Right lobe of liver (tissue), 6 donors: Measurements from ENCODE around the gene EPB41L3. TPM values are rescaled to one million over a fixed set of nuclear protein-coding genes. Genes with fewer than 3 reads are reported as not detected.

Source experiments
- ATAC-seq, 4 donors: fragments of 200-7000 bp; cut with Tn5 transposase; one replicate each; pipeline ENCODE4 v1.9.1; 2020; ENCODE audit warnings: mild to moderate bottlenecking in 4 of 4, moderate library complexity in 4 of 4
- DNase-seq, 3 donors: peaks; one replicate each; pipeline ENCODE4 v3.0.0-alpha.2; 2020
- H3K27ac ChIP-seq, 3 donors: fragments of 200-600 bp; one replicate each; pipeline ENCODE4 v1.8.0; 2022
- H3K27me3 ChIP-seq, 2 donors: fragments of 200-600 bp; one replicate each; pipeline ENCODE4 v1.8.0; 2022
- H3K36me3 ChIP-seq, 4 donors: fragments of 200-600 bp; sonication (generic) in 1 of 4; one replicate each; pipeline versions ENCODE4 v1.5.1 to v1.8.0; 2017 to 2022; ENCODE audit warnings: control low read depth in 1 of 4
- H3K4me1 ChIP-seq, 4 donors: fragments of 200-600 bp; sonication (generic) in 1 of 4; one replicate each; pipeline versions ENCODE4 v1.5.1 to v1.8.0; 2017 to 2022; ENCODE audit warnings: control low read depth in 1 of 4
- H3K4me3 ChIP-seq, 3 donors: fragments of 200-600 bp; one replicate each; pipeline ENCODE4 v1.8.0; 2022
- H3K9me3 ChIP-seq, 4 donors: fragments of 200-600 bp; sonication (generic) in 1 of 4; one replicate each; pipeline versions ENCODE4 v1.5.1 to v1.8.0; 2017 to 2022; ENCODE audit warnings: control low read depth in 1 of 4
- CTCF ChIP-seq, 4 donors: fragments of 200-600 bp in 3 of 4; fragments of 450-650 bp in 1 of 4; IDR thresholded peaks; one replicate each; pipeline versions ENCODE4 v1.5.1 to v1.8.0; 2016 to 2022; ENCODE audit warnings: antibody characterized with exemption in 4 of 4, mild to moderate bottlenecking in 2 of 4
- POLR2A ChIP-seq: fragments of 450-650 bp; IDR thresholded peaks from one replicate; pipeline ENCODE4 v1.6.1; 2017; ENCODE audit warnings: antibody characterized with exemption, mild to moderate bottlenecking
- WGBS: methylation state at CpG from one replicate; pipeline ENCODE4 v1.1.6; 2018; ENCODE audit warnings: low coverage, low lambda C conversion rate; ENCODE audit not compliant: insufficient coverage; ENCODE audit errors: missing lambda C conversion rate; 5-methylcytosine and 5-hydroxymethylcytosine counted together
- intact Hi-C, 2 donors: fragments of 100-400 bp; cut with DNase I; formaldehyde crosslinking; loops; one replicate each; pipeline versions ENCODE4 v1.11.2 to v1.14.1; 2022
- total RNA-seq, 6 experiments: library from RNA; depleted of rRNA in 2 of 6; stranded (reverse); fragments of >200 nt in 2 of 6; fragmentation: NEBNext Ultra II Directional in 3 of 6; extraction: Animal tissue kit (Norgen Biotek cat#: 25700) in 3 of 6; gene quantifications; one replicate each; pipeline versions ENCODE4 v1.1.0 to v1.2.4, GENCODE V29; 2016 to 2023
- donor health status: DM: no; HTN: yes; CAD: no.
- donor health status: DM: no; HTN: no; CAD: no.
- donor health status: DM: no; HTN: no; CAD: no.
- donor health status: DM: no; HTN: yes; CAD: no.
- donor health status: DM: no; HTN: yes; CAD: no.

Gene EPB41L3
- total RNA-seq, 6 experiments from 2014 or later: 3.3 to 20.3 (median 6.2) TPM

- H3K36me3 ChIP-seq: no peaks in the 10 kb centered on the region
- H3K4me3 ChIP-seq: no peak overlapping the region
- no peaks in the 10 kb centered on the region for H3K9me3 ChIP-seq
- no peak for DNase-seq
- ATAC-seq: no peak
- intact Hi-C loops: no loop called here
- H3K27ac ChIP-seq: no peak overlapping the region
- WGBS: 49% methylated on average over 3 of the region's 4 CpGs
- TF ChIP-seq POLR2A (no peak), CTCF (IDR thresholded peaks at IDR 0.05) (no peak)
- no peaks in the 10 kb centered on the region for H3K4me1 ChIP-seq
- H3K27me3 ChIP-seq: no peaks in the 10 kb centered on the region
Observed at GRCh38 chr18:5462227-5462626, 81.6 kb downstream of the EPB41L3 start.

DNA sequence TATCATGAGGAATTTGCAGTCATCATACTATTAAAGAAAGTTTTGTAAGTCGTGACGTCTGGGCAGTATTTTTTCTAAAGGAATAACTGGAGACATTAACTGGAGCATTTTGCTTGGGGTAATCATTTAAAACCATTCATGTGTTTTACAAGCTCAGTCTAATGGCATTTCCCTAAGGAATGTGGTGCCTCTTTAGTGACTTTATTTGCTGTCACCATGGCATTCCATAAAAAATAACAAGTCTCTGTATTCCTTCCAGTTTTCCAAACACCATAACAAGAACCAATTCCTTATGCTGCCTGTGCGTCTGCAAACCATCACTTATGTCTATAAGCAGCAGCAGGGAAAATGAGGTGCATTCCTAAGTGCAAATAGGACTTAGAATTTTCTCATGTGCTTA is 82.8 kb downstream of the EPB41L3 start:
- intact Hi-C loops: no loop called here
- WGBS: 41% methylated on average over 3 of the region's 3 CpGs
- DNase-seq (no peak), ATAC-seq (no peak)
- Histone ChIP-seq H3K27me3 (no peaks in the 10 kb centered on the region), H3K9me3 (no peaks in the 10 kb centered on the region), H3K36me3 (no peaks in the 10 kb centered on the region), H3K27ac (no peak overlapping the region), H3K4me1 (no peaks in the 10 kb centered on the region), H3K4me3 (no peak overlapping the region)
- TF ChIP-seq CTCF (IDR thresholded peaks at IDR 0.05) (no peak), POLR2A (no peak)

- 65% methylated on average over 6 of the region's 7 CpGs for WGBS
- no peak overlapping the region for H3K27ac ChIP-seq
Observed at GRCh38 chr18:5457462-5457957, 86.3 kb downstream of the EPB41L3 start.

DNA sequence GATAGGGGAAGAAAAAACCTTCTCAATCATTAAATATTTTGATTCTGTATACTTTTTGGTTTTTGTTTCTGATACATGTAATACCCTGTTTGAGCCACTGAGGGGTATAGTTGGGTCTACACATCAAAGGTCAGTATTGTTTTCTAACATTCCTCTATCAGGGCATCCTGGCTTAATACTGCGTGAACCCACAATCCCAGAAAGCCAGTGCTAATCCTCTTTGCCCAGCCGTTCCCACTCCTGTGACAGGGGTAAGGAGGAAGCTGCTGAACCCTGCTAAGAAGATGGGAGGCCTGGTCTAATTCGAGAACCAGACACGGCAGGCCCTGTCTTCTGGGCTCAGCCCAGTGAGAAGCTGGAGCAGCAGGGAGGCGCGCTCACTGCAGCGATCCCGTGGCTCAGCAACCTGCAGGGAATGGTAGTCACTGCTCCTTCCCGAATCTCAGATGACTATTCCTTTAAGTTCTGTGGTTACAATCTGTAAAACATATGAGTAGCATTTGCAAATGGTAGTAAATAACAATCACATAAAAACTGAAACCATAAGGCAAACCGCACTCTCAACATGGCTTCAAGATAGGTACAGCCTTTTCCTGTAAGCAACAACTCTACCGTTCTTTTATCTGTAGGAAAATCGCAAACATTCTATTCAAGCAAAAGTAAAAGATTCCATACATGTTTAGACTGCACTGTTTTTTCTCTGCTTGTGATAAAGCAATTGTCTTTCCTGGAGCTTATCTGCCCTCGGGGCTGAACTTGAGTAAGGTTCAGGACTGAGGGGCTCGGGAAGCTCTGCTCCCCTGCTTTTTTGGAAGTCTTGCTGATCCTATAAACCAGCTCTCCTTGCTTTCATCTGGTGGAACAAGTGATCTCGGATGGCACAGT is 87.0 kb downstream of the EPB41L3 start:
- Histone ChIP-seq H3K9me3 (no peaks in the 10 kb centered on the region), H3K4me1 (no peaks in the 10 kb centered on the region), H3K36me3 (no peaks in the 10 kb centered on the region), H3K27me3 (no peaks in the 10 kb centered on the region), H3K4me3 (no peak overlapping the region), H3K27ac (no peak overlapping the region)
- TF ChIP-seq CTCF (IDR thresholded peaks at IDR 0.05) (peak; percentile 16 to 28 (median 19)), POLR2A (no peak)
- 27% methylated on average over 11 of the region's 15 CpGs for WGBS
- ATAC-seq (peak; percentile 49 to 83 (median 80)), DNase-seq (peak in 1 of 3 donors; percentile 27)
- intact Hi-C loops: no loop called here

More at GRCh38 chr18:5457462-5457957, 86.3 kb downstream of the EPB41L3 start:
- ATAC-seq (no peak), DNase-seq (no peak)
- H3K27me3 ChIP-seq: no peaks in the 10 kb centered on the region
- TF ChIP-seq POLR2A (no peak), CTCF (IDR thresholded peaks at IDR 0.05) (no peak)
- no peaks in the 10 kb centered on the region for H3K36me3 ChIP-seq
- H3K4me3 ChIP-seq: no peak overlapping the region
- intact Hi-C loops: no loop called here
- no peaks in the 10 kb centered on the region for H3K9me3 ChIP-seq
- no peaks in the 10 kb centered on the region for H3K4me1 ChIP-seq
